ENCODE data around the gene MDM1. TPM values are rescaled to one million over a fixed set of nuclear protein-coding genes. Genes with fewer than 3 reads are reported as not detected.

The MDM1 gene
- total RNA-seq, 1 experiment from 2014 or later: 14.0 TPM

- H3K4me1 ChIP-seq (replicated peaks; ENCODE audit: insufficient read depth): no peaks in the 10 kb centered on the region
- no peak overlapping the region for H3K4me2 ChIP-seq
- H3K4me3 ChIP-seq: no peak overlapping the region
- 0 out of 2 replicates have a peak, but pooled peaks cover 4% of the 10 kb centered on the region for H3K9me2 ChIP-seq (ENCODE audit: insufficient read depth)
- no peaks in the 10 kb centered on the region for H4K20me1 ChIP-seq (ENCODE audit: insufficient read depth)
- BruUV-seq (replicated peaks): no TSS peak
- CTCF ChIA-PET: no interaction called here
- no peaks in the 10 kb centered on the region for H3K27me3 ChIP-seq (ENCODE audit: insufficient read depth, low read depth)
- H3F3A ChIP-seq (ENCODE audit: insufficient read depth, low read depth): no peaks in the 10 kb centered on the region
- no peaks in the 10 kb centered on the region for H3K36me3 ChIP-seq (ENCODE audit: low read depth)
- no peak for DNase-seq
- H3K9me3 ChIP-seq (ENCODE audit: insufficient read depth, low read depth): no peaks in the 10 kb centered on the region
- POLR2A ChIA-PET (ENCODE audit: unreplicated experiment): interaction anchor here (0.7 kb wide), 1 partner anchor 245 kb away, joined by 3 read pairs; no protein-coding TSS in a partner anchor
- H3K79me2 ChIP-seq (ENCODE audit: low read depth): no peaks in the 10 kb centered on the region
- intact Hi-C loops (cut with micrococcal nuclease; ENCODE audit: unreplicated experiment): no loop called here
- TF ChIP-seq, protein P1, sequence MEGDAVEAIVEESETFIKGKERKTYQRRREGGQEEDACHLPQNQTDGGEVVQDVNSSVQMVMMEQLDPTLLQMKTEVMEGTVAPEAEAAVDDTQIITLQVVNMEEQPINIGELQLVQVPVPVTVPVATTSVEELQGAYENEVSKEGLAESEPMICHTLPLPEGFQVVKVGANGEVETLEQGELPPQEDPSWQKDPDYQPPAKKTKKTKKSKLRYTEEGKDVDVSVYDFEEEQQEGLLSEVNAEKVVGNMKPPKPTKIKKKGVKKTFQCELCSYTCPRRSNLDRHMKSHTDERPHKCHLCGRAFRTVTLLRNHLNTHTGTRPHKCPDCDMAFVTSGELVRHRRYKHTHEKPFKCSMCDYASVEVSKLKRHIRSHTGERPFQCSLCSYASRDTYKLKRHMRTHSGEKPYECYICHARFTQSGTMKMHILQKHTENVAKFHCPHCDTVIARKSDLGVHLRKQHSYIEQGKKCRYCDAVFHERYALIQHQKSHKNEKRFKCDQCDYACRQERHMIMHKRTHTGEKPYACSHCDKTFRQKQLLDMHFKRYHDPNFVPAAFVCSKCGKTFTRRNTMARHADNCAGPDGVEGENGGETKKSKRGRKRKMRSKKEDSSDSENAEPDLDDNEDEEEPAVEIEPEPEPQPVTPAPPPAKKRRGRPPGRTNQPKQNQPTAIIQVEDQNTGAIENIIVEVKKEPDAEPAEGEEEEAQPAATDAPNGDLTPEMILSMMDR (conservative IDR thresholded peaks at IDR 0.05): no peak
- TF ChIP-seq EZH2 (IDR thresholded peaks at IDR 0.05; ENCODE audit: low read depth): no peak
- H3K27ac ChIP-seq: no peak overlapping the region
- H2AFZ ChIP-seq: no peak overlapping the region
Measured at GRCh38 chr12:68304626-68305025, 27.5 kb downstream of the MDM1 start.

DNA sequence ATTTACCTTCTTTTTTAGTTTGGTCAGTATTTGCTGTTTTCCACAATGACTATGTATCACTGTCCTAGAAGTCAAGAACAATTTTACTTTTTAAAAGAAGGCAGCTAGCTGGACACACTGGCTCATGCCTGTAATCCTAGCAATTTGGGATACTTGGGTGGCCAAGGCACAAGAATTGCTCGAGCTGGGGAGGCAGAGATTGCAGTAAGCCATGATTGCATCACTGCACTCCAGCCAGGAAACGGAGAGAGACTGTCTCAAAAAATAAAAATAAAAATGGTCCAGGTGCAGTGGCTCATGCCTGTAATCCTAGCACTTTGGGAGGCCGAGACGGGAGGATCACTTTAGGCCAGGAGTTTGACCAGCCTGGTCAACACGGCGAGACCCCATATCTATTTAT lies 28.3 kb downstream of the MDM1 start:
- no peaks in the 10 kb centered on the region for H3K9me2 ChIP-seq (ENCODE audit: insufficient read depth)
- BruUV-seq (replicated peaks): no TSS peak
- no peaks in the 10 kb centered on the region for H3K9me3 ChIP-seq (ENCODE audit: insufficient read depth, low read depth)
- no peaks in the 10 kb centered on the region for H3K36me3 ChIP-seq (ENCODE audit: low read depth)
- no peak overlapping the region for H3K4me2 ChIP-seq
- H3K4me1 ChIP-seq (replicated peaks; ENCODE audit: insufficient read depth): no peaks in the 10 kb centered on the region
- no peak overlapping the region for H2AFZ ChIP-seq
- H4K20me1 ChIP-seq (ENCODE audit: insufficient read depth): no peaks in the 10 kb centered on the region
- POLR2A ChIA-PET (ENCODE audit: unreplicated experiment): interaction anchor here (0.7 kb wide), 2 partner anchors 245 to 1017 kb away, joined by 3 read pairs; no protein-coding TSS in a partner anchor
- TF ChIP-seq EZH2 (IDR thresholded peaks at IDR 0.05; ENCODE audit: low read depth): no peak
- TF ChIP-seq, protein P1 (conservative IDR thresholded peaks at IDR 0.05): no peak
- no peak for DNase-seq
- CTCF ChIA-PET: no interaction called here
- no peak overlapping the region for H3K27ac ChIP-seq
- no peaks in the 10 kb centered on the region for H3F3A ChIP-seq (ENCODE audit: insufficient read depth, low read depth)
- H3K27me3 ChIP-seq (ENCODE audit: insufficient read depth, low read depth): no peaks in the 10 kb centered on the region
- no peaks in the 10 kb centered on the region for H3K79me2 ChIP-seq (ENCODE audit: low read depth)
- intact Hi-C loops (cut with micrococcal nuclease; ENCODE audit: unreplicated experiment): no loop called here
- no peak overlapping the region for H3K4me3 ChIP-seq

DNA sequence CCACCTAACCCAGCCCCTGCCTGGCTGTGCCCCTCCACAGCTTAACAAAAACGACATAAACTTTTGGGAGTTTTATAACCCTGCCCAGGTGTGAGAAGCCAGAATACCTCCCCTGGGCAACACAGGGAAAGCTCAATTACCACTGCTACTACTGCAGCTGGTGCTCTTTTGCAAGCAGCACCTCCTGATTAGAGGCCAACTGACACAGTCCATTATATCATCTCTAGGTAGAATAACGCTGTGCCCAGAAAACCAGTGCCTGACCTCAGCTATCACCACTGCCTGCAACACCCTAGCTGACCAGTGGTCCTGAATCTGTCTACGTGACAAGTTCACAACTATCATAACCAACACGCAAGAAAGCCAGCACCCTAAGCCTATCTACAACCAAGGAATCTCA lies 34.2 kb downstream of the MDM1 start:
- ChIA-PET POLR2A (ENCODE audit: unreplicated experiment) (interaction anchor here (0.6 kb wide), 1 partner anchor 1288 kb away, joined by 4 read pairs; no protein-coding TSS in a partner anchor), CTCF (no interaction called here)
- H3K9me3 ChIP-seq (ENCODE audit: insufficient read depth, low read depth): no peaks in the 10 kb centered on the region
- no peak overlapping the region for H3K27ac ChIP-seq
- no peak overlapping the region for H3K4me2 ChIP-seq
- H3K9me2 ChIP-seq (ENCODE audit: insufficient read depth): 0 out of 2 replicates have a peak, but pooled peaks cover 4% of the 10 kb centered on the region
- no peaks in the 10 kb centered on the region for H3K4me1 ChIP-seq (replicated peaks; ENCODE audit: insufficient read depth)
- intact Hi-C loops (cut with micrococcal nuclease; ENCODE audit: unreplicated experiment): no loop called here
- no peak overlapping the region for H3K4me3 ChIP-seq
- no peaks in the 10 kb centered on the region for H4K20me1 ChIP-seq (ENCODE audit: insufficient read depth)
- BruUV-seq (replicated peaks): no TSS peak
- H3K36me3 ChIP-seq (ENCODE audit: low read depth): no peaks in the 10 kb centered on the region
- no peaks in the 10 kb centered on the region for H3K79me2 ChIP-seq (ENCODE audit: low read depth)
- no peaks in the 10 kb centered on the region for H3F3A ChIP-seq (ENCODE audit: insufficient read depth, low read depth)
- no peak for TF ChIP-seq EZH2 (IDR thresholded peaks at IDR 0.05; ENCODE audit: low read depth)
- TF ChIP-seq, protein P1 (conservative IDR thresholded peaks at IDR 0.05): no peak
- no peaks in the 10 kb centered on the region for H3K27me3 ChIP-seq (ENCODE audit: insufficient read depth, low read depth)
- DNase-seq: no peak
- H2AFZ ChIP-seq: no peak overlapping the region
